Measurements from ENCODE around the gene MPRIP.
"Not testable (repeated sequence)": the region's sequence is repeated elsewhere in the genome, so short reads cannot be mapped to it uniquely, and the experiment has no call there.

Gene MPRIP

DNA sequence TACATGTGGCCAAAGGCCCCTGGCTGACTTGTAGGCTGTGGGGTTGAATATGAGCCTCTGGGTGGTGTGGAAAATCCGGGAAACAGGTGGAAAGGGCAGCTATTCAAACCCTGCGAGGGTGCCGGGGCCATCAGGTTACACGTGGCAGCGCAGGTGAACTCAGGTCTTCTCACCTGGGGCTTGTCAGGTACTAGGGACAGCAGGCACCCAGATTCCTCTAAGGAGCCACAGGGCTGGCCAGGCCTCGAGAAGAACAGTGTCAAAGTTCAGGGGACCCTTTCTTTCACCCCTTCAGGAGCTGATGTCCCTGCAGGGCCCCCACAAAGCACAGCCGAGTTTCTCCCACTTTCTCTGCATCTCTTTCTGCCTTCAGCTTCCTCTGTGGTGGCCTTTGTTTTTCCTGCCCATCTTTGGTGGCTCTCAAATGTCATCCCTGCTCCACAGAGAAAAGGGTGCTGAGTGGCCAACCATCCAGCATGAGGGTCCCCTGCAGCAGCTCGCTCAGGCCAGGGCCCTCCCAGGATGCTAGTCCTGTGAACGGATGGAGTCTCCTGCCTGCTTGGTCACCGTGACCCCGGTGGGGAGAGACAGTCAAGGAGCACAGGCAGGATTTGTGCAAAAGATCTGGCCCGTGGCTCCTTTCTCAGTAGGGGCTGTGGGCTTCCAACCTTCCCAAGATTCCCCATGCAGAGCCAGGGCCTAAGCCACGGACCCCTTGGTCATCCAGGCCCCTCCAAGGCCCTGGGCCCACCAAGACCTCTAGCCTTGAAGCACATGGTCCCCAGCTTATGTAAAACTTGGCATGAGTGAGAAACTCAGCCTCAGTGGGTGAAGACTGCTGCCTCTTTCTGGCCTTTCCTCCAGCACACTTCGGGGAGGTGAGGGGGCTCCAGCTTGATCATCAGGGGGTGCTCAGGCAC is 28.2 kb upstream of the MPRIP start:
- not testable (repeated sequence) for DNase-seq

DNA sequence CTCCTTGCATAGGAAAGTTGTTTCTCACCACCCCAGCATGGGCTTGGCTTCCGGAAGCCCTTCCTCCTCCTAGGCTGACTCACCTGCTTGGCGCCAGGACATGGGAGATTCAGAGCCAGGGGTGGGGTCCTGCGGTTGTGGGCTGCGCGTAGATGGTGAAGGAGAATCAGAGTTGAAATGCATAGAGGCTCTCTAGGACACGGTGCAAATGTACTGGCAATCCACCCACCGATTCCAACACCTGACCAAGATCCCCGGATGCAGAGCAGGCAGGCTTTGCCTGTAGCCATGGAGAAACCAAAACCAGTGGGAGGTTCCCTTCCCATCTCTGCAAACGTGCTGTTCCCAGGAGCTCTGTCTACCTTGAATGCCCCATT is 27.5 kb upstream of the MPRIP start:
- DNase-seq, result not testable (repeated sequence)

DNA sequence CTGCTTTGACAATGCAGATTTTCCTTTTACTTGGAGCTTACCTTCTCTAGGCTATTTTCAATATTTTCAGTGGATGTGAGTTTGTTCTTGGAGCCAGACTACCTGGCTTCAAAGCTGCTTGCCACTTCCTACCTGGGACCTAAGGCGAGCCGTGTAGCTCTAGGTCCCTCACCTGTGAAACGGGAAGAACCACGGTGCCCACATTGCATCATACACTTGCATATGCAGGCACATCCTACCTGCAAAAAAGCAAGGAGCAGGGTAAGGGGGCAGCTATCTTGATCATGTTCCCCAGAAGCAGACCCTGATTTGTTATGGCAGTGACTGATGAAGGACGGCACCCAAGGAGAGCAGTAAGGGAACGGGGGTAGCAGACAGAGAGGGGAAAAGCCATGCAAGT is 27.0 kb upstream of the MPRIP start:
- no peak for DNase-seq

- not testable (repeated sequence) for DNase-seq
Observed at GRCh38 chr17:17016199-17017197, 25.8 kb upstream of the MPRIP start.

DNA sequence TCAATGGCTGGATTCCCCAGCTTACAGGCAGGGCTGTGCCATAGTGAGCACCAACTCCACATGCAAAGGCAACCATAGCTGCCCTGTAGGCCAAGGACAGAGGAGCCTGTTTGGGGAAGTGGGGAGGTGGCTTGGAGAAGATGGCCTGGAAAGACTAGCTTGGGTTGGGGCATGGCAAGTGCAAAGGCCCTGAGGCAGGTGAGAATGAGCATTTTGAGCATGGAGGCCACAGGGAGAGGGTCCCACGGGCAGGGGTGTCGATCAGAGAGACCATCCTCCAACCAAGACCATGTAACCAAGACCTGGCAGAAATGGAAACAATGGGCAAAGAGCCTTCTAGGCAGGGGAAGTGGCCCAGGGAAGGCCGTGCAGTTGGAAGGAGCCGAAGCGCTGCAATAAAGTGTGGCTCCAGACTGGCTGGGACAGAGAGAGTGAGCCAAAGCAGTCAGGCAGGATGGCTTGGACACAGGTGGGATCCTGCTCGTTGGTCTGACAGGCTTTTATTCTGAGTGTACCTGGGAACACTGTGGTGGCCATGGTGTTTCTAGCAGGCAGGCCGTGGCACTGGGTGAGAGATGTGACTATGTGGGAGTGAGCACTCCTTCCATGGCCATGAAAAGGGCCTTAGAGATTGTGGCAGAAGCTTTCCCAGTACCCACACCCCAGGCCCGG is 24.8 kb upstream of the MPRIP start:
- DNase-seq, result no peak

DNA sequence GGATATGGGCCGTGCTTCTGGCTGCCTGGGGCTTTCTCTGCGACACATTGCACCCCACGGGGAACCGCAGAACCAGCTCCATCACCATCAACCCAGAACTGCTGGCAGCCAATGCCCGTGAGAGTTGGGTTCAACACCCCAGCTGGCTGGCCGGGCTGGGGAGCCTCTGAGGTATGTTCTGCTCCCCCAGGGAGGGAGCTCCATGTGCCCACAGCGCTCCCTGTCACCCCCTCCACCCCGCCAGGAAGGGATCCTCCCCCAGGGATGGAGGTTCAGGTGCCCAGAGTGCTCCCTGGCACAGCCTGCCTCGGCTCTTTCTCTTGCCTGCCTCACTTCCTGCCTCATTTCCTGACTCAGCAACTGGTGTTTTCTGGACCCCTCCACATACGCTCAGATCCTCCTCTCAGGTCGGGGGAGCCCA is 24.2 kb upstream of the MPRIP start:
- DNase-seq, result no peak

DNA sequence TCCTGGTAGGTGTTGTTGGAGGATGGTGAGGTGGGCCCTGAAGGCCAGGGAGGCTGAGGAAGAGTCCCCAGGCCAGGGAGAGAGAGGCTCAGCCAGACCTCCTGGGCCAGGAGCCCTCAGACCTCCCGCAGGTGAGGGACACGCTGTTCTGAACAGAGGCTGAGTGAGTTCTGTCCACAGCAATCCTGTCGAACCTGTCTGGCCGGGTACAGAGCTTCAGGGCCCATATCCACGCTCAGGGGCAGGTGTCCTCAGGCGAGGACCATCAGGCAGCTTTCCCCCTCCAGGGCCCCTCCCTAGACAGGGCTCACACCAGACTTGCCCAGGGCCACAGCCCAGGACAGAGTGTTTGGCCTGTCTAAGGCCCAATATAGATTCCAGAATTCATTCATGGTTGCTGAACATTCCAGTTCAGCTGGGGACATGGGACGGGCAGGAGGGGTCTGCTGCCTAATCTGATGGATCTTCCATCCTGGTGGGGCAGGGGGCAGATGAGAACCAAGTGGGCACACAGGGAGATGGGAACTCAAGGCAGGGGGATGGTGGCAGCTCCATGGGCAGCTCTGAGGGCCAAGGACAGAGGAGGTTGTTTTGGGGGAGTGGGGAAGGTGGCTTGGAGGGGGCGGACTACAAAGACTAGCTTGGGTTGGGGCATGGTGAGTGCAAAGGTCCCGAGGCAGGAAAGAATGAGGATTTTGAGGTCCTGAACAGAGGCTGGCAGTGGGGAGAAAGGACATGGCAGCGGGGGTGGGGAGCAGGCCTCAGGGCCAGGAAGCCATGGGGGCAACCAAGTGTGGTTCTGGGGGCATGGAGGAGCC is 23.4 kb upstream of the MPRIP start:
- no peak for DNase-seq

DNA sequence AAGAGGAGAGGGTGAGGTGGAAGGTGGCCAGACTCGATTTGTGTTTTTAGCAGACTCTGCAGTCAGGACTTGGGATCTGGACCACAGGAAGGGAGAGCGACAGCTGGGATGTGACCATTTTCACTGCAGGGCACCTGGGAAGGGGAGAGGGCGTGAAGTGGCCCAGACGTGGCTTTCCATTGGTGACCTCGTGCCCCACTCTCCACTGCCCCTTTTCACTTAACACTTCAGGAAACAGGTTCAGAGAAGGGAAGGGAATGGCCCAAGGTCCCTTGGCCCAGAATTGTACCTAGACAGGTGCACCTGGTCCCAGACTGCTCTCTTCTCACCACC is 22.9 kb upstream of the MPRIP start:
- DNase-seq, result no peak

DNA sequence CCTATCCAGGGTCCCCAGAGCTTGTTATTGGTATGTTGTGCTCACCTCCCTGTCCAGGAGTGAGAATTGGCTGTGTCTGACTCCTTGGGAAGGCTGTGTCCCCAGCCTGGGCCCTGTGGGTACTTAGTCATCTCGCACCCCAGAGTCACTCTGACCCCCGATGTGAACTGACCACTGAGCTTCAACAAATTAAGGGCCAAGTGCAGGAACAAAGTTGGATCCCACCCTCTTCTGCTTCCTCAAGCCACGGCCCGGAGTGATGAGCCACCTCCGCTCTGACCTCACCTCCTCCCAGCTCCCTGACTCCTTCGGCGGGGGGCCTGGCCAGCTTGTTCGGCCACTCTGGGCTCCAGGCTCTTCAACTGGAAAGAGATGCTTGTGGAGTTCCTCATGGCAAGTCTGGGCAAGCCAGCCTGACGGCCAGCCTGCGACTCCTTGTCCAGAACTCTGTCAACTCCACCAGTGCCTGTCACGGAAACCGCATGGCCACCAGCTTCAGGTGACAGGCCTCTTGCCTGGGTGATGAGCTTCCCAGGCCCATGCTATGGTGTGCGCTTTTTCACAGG is 22.3 kb upstream of the MPRIP start:
- DNase-seq, result no peak

- no peak for DNase-seq
Observed at GRCh38 chr17:17020821-17021193, 21.4 kb upstream of the MPRIP start.

GRCh38 chr17:17021194-17021863 is 20.9 kb upstream of the MPRIP start:
- DNase-seq, result no peak

DNA sequence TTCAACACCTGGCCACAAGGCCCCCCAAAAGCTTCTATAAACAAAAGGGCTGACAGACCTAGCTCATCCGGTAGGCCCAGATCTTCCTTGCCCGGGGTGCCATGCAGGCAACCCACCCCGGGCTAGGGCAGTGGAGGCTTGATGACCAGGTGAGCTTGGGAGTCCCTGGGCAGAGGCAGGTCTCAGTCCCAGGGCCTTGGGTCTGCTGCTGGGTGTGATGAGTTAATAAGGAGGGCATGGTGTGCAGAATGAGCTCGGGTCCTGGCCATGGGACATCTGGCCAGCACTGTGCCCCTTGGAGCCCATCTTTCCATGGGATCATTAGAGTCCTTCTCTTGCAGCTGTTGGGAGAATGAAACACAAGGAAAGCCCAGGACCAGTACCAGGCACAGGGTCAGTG is 20.2 kb upstream of the MPRIP start:
- no peak for DNase-seq

GRCh38 chr17:17022456-17022855 is 19.8 kb upstream of the MPRIP start:
- DNase-seq, result no peak

DNA sequence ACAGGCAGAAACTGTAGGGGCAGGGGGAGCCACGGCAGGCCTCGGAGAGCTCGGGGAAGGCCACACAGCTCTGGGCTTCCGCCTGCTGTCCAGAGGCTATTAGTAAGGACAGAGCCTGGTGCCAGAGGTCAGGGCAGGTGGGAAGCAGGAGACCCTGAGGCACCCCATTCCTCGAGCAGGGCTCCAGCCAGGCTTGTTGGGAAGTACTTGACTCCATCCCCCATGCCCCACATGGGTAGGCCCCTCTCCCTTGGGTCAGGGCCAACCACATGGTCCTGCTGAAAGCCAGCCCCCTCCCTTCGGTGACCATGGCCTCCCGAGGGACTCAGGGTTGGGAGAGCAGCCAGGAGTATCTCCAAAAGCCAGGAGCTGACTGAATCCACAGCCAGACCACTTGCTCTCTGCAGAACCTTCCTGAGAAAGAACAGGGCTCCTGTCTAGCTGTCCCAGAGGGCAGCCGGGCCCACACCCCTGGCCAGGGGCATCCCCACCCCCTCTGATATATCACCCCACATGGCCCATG is 17.4 kb upstream of the MPRIP start:
- no peak for DNase-seq

GRCh38 chr17:17025621-17026020 is 16.6 kb upstream of the MPRIP start:
- no peak for DNase-seq

- DNase-seq, result no peak
Observed at GRCh38 chr17:17026163-17026562, 16.1 kb upstream of the MPRIP start.

- no peak for DNase-seq
Observed at GRCh38 chr17:17027442-17028058, 14.7 kb upstream of the MPRIP start.

GRCh38 chr17:17028059-17028877 is 14.0 kb upstream of the MPRIP start:
- DNase-seq, result peak; percentile 76 to 82

DNA sequence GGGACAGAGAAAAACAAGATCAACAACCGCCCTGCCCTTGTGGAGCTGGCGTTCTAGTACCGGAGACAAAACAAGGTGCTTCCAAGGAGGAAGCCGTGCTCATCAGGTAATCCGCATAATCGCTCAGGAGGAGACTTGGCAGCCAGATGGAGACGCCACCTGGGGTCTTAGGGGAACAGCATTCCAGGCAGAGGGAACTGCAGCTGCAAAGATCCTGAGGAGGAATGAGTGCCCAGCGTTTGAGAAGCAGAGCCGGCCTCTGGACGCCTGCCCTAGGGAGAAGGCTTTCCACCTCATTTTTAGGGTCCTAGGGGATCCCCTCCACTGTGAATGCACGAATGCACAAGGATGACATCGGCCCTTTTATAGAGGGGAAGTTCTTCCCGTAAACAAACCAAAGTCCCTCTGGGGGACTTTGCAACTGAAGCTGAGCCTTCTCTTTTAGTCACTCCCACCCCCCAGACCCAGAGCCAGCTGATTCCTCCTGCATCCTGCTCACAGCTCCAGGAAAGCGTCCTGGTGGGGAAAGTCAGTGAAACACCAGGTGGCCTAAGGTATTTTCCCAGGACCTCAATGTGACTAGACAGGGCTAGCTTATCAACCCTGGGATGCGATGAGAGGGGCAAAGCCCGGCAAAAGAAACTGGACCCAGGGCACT is 13.2 kb upstream of the MPRIP start:
- DNase-seq, result no peak

Measured in SW 1271 (cell line).